Peyer's patch (tissue), 4 donors: ENCODE measurements around the gene TATDN3. TPM values are rescaled to one million over a fixed set of nuclear protein-coding genes. Genes with fewer than 3 reads are reported as not detected.

Experiments used
- DNase-seq, 3 donors: peaks; one replicate each; pipeline ENCODE4 v3.0.0-alpha.2; 2017 to 2019
- H3K27ac ChIP-seq, 4 donors: fragments of 200-600 bp; sonication (generic); one replicate each; pipeline ENCODE4 v1.5.1; 2016 to 2019
- H3K27me3 ChIP-seq, 2 donors: fragments of 200-600 bp; sonication (generic); one replicate each; pipeline ENCODE4 v1.5.1; 2019
- H3K36me3 ChIP-seq, 3 donors: fragments of 200-600 bp; sonication (generic); one replicate each; pipeline ENCODE4 v1.5.1; 2016 to 2019
- H3K4me1 ChIP-seq, 4 donors: fragments of 200-600 bp; sonication (generic); one replicate each; pipeline ENCODE4 v1.5.1; 2016 to 2019
- H3K4me3 ChIP-seq, 4 donors: fragments of 200-600 bp; sonication (generic); 1 replicate in 3 of 4; 2 replicates in 1 of 4; pipeline ENCODE4 v1.5.1; 2016 to 2019; ENCODE audit warnings: mild to moderate bottlenecking in 1 of 4
- H3K9me3 ChIP-seq, 4 donors: fragments of 200-600 bp; sonication (generic); one replicate each; pipeline ENCODE4 v1.5.1; 2016 to 2019; ENCODE audit warnings: mild to moderate bottlenecking in 1 of 4
- CTCF ChIP-seq, 6 experiments: fragments of 450-650 bp in 4 of 6; fragments of 200-600 bp in 2 of 6; sonication (generic) in 1 of 6; IDR thresholded peaks; one replicate each; pipeline ENCODE4 v1.5.1; 2017 to 2019; ENCODE audit warnings: antibody characterized with exemption in 6 of 6, mild to moderate bottlenecking in 3 of 6, moderate library complexity in 1 of 6
- POLR2A ChIP-seq, 2 donors: fragments of 450-650 bp; IDR thresholded peaks; one replicate each; pipeline ENCODE4 v1.5.1; 2017; ENCODE audit warnings: antibody characterized with exemption in 2 of 2, mild to moderate bottlenecking in 2 of 2, moderate library complexity in 2 of 2
- small RNA-seq, 2 donors: library from RNA; depleted of rRNA; stranded (forward); fragments of <200 nt; gene quantifications; one replicate each; pipeline ENCODE3, GENCODE V24; 2016
- total RNA-seq, 4 donors: library from RNA; depleted of rRNA; stranded (reverse); fragments of >200 nt; gene quantifications; one replicate each; pipeline ENCODE4 v1.1.0, GENCODE V29; 2016

Gene TATDN3
- total RNA-seq, 4 donors from 2014 or later = 5.8 to 22.3 (median 12.8) TPM

GRCh38 chr1:212864201-212864600 lies 72.5 kb downstream of the TATDN3 start:
- DNase-seq = no peak
- no peaks in the 10 kb centered on the region for H3K9me3 ChIP-seq
- no peak overlapping the region for H3K27ac ChIP-seq
- TF ChIP-seq POLR2A (IDR thresholded peaks at IDR 0.05) (no peak), CTCF (IDR thresholded peaks at IDR 0.05) (no peak)
- H3K4me3 ChIP-seq = no peak overlapping the region
- H3K36me3 ChIP-seq = peaks cover 0 to 21% (median 0%) of the 10 kb centered on the region in 3 donors
- peaks cover 0 to 14% (median 0%) of the 10 kb centered on the region in 4 donors for H3K4me1 ChIP-seq
- H3K27me3 ChIP-seq = no peaks in the 10 kb centered on the region

Small RNA genes within 50 kb of the gene (small RNA-seq; reads per million reads assigned to genes)
- 0 reads per million in 2 donors for gene AC104333.1
- gene AC104333.2 = 0 reads per million in 2 donors

Other genes with a start within 250 kb of the TATDN3 start
- 10 to 100 TPM in 3 of 4 donors, 1 to 10 TPM in 1; 10.0 to 38.0 (median 17.2) TPM for gene ATF3, start 183.1 kb upstream of the TATDN3 start, total RNA-seq
- 1 to 10 TPM in 3 of 4 donors, not detected in 1; 2.1 to 6.6 (median 4.7) TPM for gene BATF3, start 92.1 kb upstream of the TATDN3 start, total RNA-seq
- gene NSL1, start 117 bp upstream of the TATDN3 start, total RNA-seq = 10 to 100 TPM; 29.2 to 61.9 (median 39.0) TPM
- not detected for gene SPATA45, start 55.8 kb downstream of the TATDN3 start, total RNA-seq
- 10 to 100 TPM; 19.8 to 83.4 (median 41.5) TPM for gene FLVCR1, start 66.4 kb downstream of the TATDN3 start, total RNA-seq
- gene VASH2, start 158.6 kb downstream of the TATDN3 start, total RNA-seq = 1 to 10 TPM in 2 of 4 donors, under 1 TPM in 1, not detected in 1; 0.85 to 1.7 (median 1.1) TPM
- 10 to 100 TPM; 21.1 to 62.7 (median 46.7) TPM for gene ANGEL2, start 224.0 kb downstream of the TATDN3 start, total RNA-seq